Psoas muscle (tissue), 8 donors: Measurements from ENCODE around the gene POU6F1. TPM values are rescaled to one million over a fixed set of nuclear protein-coding genes. Genes with fewer than 3 reads are reported as not detected.

Source experiments
- ATAC-seq, 4 donors: fragments of 200-7000 bp; cut with Tn5 transposase; one replicate each; pipeline ENCODE4 v1.9.1; 2020; ENCODE audit warnings: moderate library complexity in 3 of 4, mild to moderate bottlenecking in 2 of 4
- DNase-seq, 2 donors: peaks; one replicate each; pipeline ENCODE4 v3.0.0-alpha.2; 2020
- H3K27ac ChIP-seq: fragments of 200-600 bp; one replicate; pipeline ENCODE4 v1.8.0; 2022
- H3K27me3 ChIP-seq, 3 donors: fragments of 200-600 bp in 1 of 3; one replicate each; pipeline versions ENCODE4 v1.6.1 to v1.8.0; 2013 to 2022; ENCODE audit warnings: low read length in 2 of 3, mild to moderate bottlenecking in 2 of 3, moderate library complexity in 1 of 3; ENCODE audit not compliant: insufficient read depth in 3 of 3
- H3K36me3 ChIP-seq, 2 donors: fragments of 200-600 bp in 1 of 2; one replicate each; pipeline versions ENCODE4 v1.6.1 to v1.8.0; 2013 to 2022; ENCODE audit warnings: low read depth in 1 of 2, mild to moderate bottlenecking in 1 of 2, moderate library complexity in 1 of 2; ENCODE audit not compliant: insufficient read depth in 1 of 2
- H3K4me1 ChIP-seq: fragments of 200-600 bp; one replicate; pipeline ENCODE4 v1.8.0; 2022
- H3K4me3 ChIP-seq: fragments of 200-600 bp; one replicate; pipeline ENCODE4 v1.8.0; 2022; ENCODE audit warnings: mild to moderate bottlenecking
- H3K9me3 ChIP-seq: fragments of 200-600 bp; one replicate; pipeline ENCODE4 v1.8.0; 2022
- WGBS, 3 donors: extraction: QIAGEN DNeasy Blood & Tissue Kit; methylation state at CpG; one replicate each; pipeline versions ENCODE4 v1.1.6 to v1.1.7; 2013; 5-methylcytosine and 5-hydroxymethylcytosine counted together
- intact Hi-C, 2 donors: fragments of 100-400 bp; cut with DNase I; formaldehyde crosslinking; loops; one replicate each; pipeline versions ENCODE4 v1.11.0 to v1.14.2; 2022
- polyA plus RNA-seq, 3 donors: library from polyadenylated mRNA; stranded (reverse); fragments of 200-250 nt; gene quantifications; one replicate each; pipeline ENCODE4 v1.2.3, GENCODE V29; 2013
- total RNA-seq, 4 donors: library from RNA; stranded (reverse); fragmentation: NEBNext Ultra II Directional in 2 of 4; extraction: Animal tissue kit (Norgen Biotek cat#: 25700) in 2 of 4; gene quantifications; one replicate each; pipeline versions ENCODE4 v1.2.1 to v1.2.4, GENCODE V29; 2021 to 2023
- TF ChIP-seq, protein P1 (sequence below): fragments of 200-600 bp; IDR thresholded peaks from one replicate; pipeline ENCODE4 v1.8.0; 2022; ENCODE audit warnings: antibody characterized with exemption
- donor health status: healthy with polysubstance abuse.
- donor health status: DM: no; HTN: no; CAD: no; lungs with moderate emphysema.
- donor health status: Bipolar disorder and iron deficiency.
- donor health status: healthy.
- donor health status: DM: yes; HTN: yes; CAD: no.
- donor health status: DM: no; HTN: no; CAD: no.
- donor health status: DM: no; HTN: no; CAD: no.
- donor health status: DM: yes; HTN: yes; CAD: no.

POU6F1 gene
- total and polyA plus RNA-seq, 7 donors, result 2.3 to 20.9 (median 10.3) TPM

DNA sequence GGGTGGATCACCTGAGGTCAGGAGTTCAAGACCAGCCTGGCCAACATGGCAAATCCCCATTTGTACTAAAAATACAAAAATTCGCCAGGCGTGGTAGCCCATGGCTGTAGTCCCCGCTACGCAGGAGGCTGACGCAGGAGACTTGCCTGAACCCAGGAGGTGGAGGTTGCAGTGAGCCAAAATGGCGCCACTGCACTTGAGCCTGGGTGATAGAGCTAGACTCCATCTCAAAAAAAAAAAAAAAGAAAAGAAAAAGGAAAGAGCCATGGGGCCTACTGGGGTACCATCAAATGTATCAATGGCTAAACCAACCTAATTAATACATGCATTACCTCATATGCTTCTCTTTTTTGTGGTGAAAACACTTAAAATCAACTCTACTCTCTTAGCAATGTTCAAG, 55.6 kb downstream of the POU6F1 start:
- Histone ChIP-seq H3K27ac (no peak overlapping the region), H3K9me3 (no peaks in the 10 kb centered on the region), H3K4me1 (peaks cover 6% of the 10 kb centered on the region), H3K36me3 (no peaks in the 10 kb centered on the region), H3K27me3 (no peaks in the 10 kb centered on the region), H3K4me3 (no peak overlapping the region)
- ATAC-seq (no peak), DNase-seq (no peak)
- WGBS, 3 donors, result 98 to 99% (median 99%) methylated on average over 6 of the region's 6 CpGs
- TF ChIP-seq, protein P1, sequence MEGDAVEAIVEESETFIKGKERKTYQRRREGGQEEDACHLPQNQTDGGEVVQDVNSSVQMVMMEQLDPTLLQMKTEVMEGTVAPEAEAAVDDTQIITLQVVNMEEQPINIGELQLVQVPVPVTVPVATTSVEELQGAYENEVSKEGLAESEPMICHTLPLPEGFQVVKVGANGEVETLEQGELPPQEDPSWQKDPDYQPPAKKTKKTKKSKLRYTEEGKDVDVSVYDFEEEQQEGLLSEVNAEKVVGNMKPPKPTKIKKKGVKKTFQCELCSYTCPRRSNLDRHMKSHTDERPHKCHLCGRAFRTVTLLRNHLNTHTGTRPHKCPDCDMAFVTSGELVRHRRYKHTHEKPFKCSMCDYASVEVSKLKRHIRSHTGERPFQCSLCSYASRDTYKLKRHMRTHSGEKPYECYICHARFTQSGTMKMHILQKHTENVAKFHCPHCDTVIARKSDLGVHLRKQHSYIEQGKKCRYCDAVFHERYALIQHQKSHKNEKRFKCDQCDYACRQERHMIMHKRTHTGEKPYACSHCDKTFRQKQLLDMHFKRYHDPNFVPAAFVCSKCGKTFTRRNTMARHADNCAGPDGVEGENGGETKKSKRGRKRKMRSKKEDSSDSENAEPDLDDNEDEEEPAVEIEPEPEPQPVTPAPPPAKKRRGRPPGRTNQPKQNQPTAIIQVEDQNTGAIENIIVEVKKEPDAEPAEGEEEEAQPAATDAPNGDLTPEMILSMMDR, result no peak
- intact Hi-C loops, result no loop called here

DNA sequence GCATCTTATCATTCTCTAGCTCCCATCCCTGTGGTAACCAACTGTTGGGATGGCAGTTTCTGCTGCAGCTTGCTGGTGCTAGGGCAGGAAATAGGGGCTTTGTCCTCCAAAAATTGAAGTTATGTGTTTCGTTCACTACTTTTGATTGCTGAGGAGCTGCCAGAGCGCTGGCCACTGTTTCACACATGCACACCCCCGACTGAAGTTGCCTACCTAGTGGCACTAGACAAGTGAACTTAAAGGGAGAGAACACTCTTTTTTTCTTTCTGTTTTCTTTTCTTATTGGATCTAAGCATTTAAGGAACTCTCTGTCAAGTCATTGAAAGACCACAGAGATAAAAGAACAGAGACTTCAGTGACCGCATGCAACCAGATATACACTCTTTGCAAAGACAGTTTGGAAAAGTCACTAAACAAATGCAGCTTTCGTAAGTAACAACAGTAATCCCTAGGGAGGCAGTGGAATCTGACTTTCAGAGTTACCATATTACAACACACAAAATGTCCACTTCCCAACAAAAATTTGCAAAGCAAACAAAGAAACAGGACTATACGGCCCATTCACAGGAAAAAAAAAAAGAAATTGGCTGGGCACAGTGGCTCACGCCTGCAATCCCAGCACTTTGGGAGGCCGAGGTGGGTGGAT, 56.9 kb downstream of the POU6F1 start:
- Histone ChIP-seq H3K27ac (no peak overlapping the region), H3K36me3 (no peaks in the 10 kb centered on the region), H3K4me1 (peaks cover 6% of the 10 kb centered on the region), H3K4me3 (no peak overlapping the region), H3K27me3 (no peaks in the 10 kb centered on the region), H3K9me3 (no peaks in the 10 kb centered on the region)
- intact Hi-C loops, result no loop called here
- DNase-seq, result no peak
- no peak for ATAC-seq
- WGBS, 3 donors, result 75 to 83% (median 75%) methylated on average over 7 to 8 of the region's 8 CpGs
- TF ChIP-seq, protein P1, result no peak

DNA sequence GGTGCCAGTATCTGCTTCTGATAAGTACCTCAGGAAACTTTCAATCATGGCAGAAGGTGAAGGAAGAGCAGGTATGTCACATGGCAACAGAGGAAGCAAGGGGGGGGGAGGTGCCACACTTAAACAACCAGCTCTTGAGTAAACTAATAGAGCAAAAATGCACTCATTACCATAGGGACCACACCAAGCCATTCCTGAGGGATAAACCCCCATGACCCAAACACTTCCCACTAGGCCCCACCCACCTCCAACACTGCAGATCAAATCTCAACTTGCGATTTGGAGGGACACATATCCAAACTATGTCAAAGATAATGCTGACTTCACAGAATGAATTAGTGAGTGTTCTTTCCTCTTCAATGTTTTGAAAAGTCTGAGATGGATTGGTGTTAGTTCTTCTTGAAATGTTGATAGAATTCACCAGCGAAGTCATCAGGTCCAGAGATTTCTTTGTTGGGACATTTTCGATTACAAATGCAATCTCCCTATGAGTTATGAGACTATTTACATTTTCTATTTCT, 61.6 kb downstream of the POU6F1 start:
- 87 to 94% (median 93%) methylated on average over 3 of the region's 3 CpGs for WGBS, 3 donors
- H3K4me1 ChIP-seq, result no peaks in the 10 kb centered on the region
- no peaks in the 10 kb centered on the region for H3K9me3 ChIP-seq
- DNase-seq, result no peak
- TF ChIP-seq, protein P1, result no peak
- intact Hi-C loops, result no loop called here
- no peaks in the 10 kb centered on the region for H3K36me3 ChIP-seq
- no peak overlapping the region for H3K27ac ChIP-seq
- no peaks in the 10 kb centered on the region for H3K27me3 ChIP-seq
- H3K4me3 ChIP-seq, result no peak overlapping the region
- no peak for ATAC-seq

DNA sequence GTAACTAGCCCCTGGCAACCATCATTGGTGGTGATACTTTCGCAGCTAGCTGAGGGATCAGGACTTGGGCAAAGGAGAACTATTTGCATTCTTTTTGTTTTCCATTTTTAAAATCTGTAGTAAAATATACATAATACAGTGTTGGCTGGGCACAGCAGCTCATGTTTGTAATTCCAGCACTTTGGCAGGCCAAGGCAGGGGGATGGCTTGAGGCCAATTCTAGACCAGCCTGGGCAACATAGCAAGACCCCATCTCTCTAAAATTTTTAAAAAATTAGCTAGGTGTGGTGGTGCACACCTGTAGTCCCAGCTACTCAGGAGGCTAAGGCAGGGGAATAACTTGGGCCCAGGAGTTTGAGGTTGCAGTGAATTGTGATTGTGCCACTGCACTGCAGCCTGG, 64.9 kb downstream of the POU6F1 start:
- DNase-seq, result no peak
- WGBS, 3 donors, result 91 to 100% (median 97%) methylated on average over 1 of the region's 1 CpG

More for the DNA sequence above, 64.9 kb downstream of the POU6F1 start:
- no peaks in the 10 kb centered on the region for H3K36me3 ChIP-seq
- TF ChIP-seq, protein P1, result no peak
- intact Hi-C loops, result no loop called here
- no peak overlapping the region for H3K4me3 ChIP-seq
- no peak overlapping the region for H3K27ac ChIP-seq
- no peaks in the 10 kb centered on the region for H3K27me3 ChIP-seq
- ATAC-seq, result no peak
- H3K4me1 ChIP-seq, result no peaks in the 10 kb centered on the region
- no peaks in the 10 kb centered on the region for H3K9me3 ChIP-seq
